ENCODE measurements around the gene STK38L.

The STK38L gene

DNA sequence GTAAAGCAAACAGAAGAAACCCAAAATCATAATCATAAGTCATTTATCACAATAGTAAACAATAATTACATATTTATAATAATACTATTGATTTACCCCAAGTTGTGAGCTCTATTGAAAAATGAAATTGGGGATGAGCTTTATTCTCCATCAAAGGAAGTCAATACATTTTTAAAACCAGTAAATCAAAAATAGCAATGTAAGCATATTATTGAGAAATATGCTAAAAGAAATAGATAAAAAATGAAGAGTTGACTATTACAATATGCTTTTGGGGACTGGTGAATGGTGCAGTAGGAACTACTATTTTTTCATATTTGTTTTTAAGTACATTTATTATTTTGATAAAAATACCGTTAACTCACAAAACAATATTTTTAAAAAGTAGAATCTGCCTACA is 31.2 kb upstream of the STK38L start:
- H3K4me1 Mint-ChIP-seq: no peaks in the 10 kb centered on the region
- H3K27ac Mint-ChIP-seq: no peak overlapping the region
- no peaks in the 10 kb centered on the region for H3K27me3 Mint-ChIP-seq (ENCODE audit: low read depth)
- TF ChIP-seq, protein P1, sequence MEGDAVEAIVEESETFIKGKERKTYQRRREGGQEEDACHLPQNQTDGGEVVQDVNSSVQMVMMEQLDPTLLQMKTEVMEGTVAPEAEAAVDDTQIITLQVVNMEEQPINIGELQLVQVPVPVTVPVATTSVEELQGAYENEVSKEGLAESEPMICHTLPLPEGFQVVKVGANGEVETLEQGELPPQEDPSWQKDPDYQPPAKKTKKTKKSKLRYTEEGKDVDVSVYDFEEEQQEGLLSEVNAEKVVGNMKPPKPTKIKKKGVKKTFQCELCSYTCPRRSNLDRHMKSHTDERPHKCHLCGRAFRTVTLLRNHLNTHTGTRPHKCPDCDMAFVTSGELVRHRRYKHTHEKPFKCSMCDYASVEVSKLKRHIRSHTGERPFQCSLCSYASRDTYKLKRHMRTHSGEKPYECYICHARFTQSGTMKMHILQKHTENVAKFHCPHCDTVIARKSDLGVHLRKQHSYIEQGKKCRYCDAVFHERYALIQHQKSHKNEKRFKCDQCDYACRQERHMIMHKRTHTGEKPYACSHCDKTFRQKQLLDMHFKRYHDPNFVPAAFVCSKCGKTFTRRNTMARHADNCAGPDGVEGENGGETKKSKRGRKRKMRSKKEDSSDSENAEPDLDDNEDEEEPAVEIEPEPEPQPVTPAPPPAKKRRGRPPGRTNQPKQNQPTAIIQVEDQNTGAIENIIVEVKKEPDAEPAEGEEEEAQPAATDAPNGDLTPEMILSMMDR (IDR thresholded peaks at IDR 0.05; ENCODE audit: unreplicated experiment in 3 of 3): no peak
- no peak overlapping the region for H3K4me3 Mint-ChIP-seq
- H3K36me3 Mint-ChIP-seq (ENCODE audit: low read depth): no peaks in the 10 kb centered on the region
- H3K9me3 Mint-ChIP-seq: peaks cover 7% of the 10 kb centered on the region

GRCh38 chr12:27213304-27213703 is 30.8 kb upstream of the STK38L start:
- H3K4me3 Mint-ChIP-seq: no peak overlapping the region
- H3K9me3 Mint-ChIP-seq: peaks cover 7% of the 10 kb centered on the region
- H3K27me3 Mint-ChIP-seq (ENCODE audit: low read depth): no peaks in the 10 kb centered on the region
- H3K36me3 Mint-ChIP-seq (ENCODE audit: low read depth): no peaks in the 10 kb centered on the region
- H3K27ac Mint-ChIP-seq: no peak overlapping the region
- H3K4me1 Mint-ChIP-seq: no peaks in the 10 kb centered on the region
- TF ChIP-seq, protein P1 (IDR thresholded peaks at IDR 0.05; ENCODE audit: unreplicated experiment in 3 of 3): no peak

DNA sequence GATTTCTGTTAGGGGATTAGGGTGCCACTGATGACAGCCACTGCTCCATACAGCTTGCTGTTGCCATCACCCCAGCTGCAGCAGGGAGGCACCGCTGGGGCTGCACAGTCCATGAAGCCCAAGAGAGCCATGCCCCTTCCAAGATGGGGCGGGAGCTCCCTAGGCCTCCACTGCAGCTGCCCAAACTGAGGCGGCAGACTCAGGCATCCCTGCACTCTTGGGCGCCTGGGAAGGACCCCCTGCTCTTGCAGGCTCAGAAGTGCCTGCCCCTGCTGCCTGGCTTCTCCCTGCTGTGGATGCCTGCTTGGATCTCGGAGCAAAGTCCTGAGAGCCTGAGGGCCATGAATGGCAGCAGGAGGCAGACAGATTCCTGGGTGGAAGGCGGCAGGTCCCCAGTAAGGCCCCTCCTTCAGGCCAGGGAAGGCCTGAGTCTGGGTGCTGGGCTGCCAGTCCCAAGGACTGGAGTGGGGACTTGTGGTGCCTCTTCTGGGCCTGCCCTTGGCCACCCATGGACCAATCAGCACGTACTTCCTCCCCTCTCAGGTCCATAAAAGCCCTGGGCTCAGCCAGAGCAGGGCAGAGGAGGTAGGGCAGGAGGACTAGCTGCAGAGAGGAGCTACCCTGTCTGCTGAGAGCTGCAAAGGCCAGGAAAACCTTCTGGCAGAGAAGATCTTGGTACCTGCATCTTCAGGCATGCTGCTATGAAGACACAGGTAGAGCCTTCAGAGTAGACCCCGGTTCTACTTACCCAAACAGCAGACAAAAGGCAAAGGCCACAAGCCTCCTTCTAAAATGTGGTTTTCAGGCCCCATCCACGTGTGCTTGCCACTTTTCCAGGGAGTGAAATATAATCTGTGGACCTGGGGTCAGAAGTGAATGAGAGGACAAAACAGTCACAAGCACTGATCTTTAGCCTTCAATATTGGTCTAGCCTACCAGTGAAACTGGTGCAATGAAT is 30.0 kb upstream of the STK38L start:
- H3K4me1 Mint-ChIP-seq: no peaks in the 10 kb centered on the region
- TF ChIP-seq, protein P1 (IDR thresholded peaks at IDR 0.05; ENCODE audit: unreplicated experiment in 3 of 3): no peak
- no peaks in the 10 kb centered on the region for H3K27me3 Mint-ChIP-seq (ENCODE audit: low read depth)
- no peak overlapping the region for H3K4me3 Mint-ChIP-seq
- peaks cover 7% of the 10 kb centered on the region for H3K9me3 Mint-ChIP-seq
- no peak overlapping the region for H3K27ac Mint-ChIP-seq
- no peaks in the 10 kb centered on the region for H3K36me3 Mint-ChIP-seq (ENCODE audit: low read depth)

GRCh38 chr12:27217590-27217989 is 26.5 kb upstream of the STK38L start:
- no peaks in the 10 kb centered on the region for H3K4me1 Mint-ChIP-seq
- H3K36me3 Mint-ChIP-seq (ENCODE audit: low read depth): no peaks in the 10 kb centered on the region
- H3K9me3 Mint-ChIP-seq: no peaks in the 10 kb centered on the region
- H3K27me3 Mint-ChIP-seq (ENCODE audit: low read depth): no peaks in the 10 kb centered on the region
- H3K4me3 Mint-ChIP-seq: no peak overlapping the region
- TF ChIP-seq, protein P1 (IDR thresholded peaks at IDR 0.05; ENCODE audit: unreplicated experiment in 3 of 3): no peak
- no peak overlapping the region for H3K27ac Mint-ChIP-seq

DNA sequence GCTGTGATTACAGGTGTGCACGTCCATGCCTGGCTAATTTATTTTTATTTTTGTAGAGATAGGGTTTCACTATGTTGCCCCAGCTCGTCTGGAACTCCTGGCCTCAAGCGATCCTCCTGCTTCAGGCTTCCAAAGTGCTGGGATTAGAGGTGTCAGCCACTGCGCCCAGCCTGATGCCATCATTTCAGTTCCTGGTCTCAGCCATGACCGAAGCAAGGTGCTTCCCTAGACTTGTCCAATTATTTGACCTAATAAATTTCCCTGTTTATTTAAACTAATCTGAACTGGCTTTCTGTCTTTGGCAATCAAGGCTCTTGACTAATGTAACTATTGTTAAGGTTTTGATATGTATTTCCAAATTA is 24.4 kb upstream of the STK38L start:
- no peaks in the 10 kb centered on the region for H3K9me3 Mint-ChIP-seq
- H3K36me3 Mint-ChIP-seq (ENCODE audit: low read depth): no peaks in the 10 kb centered on the region
- H3K4me3 Mint-ChIP-seq: no peak overlapping the region
- no peak overlapping the region for H3K27ac Mint-ChIP-seq
- H3K4me1 Mint-ChIP-seq: no peaks in the 10 kb centered on the region
- TF ChIP-seq, protein P1 (IDR thresholded peaks at IDR 0.05; ENCODE audit: unreplicated experiment in 3 of 3): no peak
- H3K27me3 Mint-ChIP-seq (ENCODE audit: low read depth): peaks cover 2% of the 10 kb centered on the region

All from nephron (organoid).